Measurements from ENCODE around the gene GABRB2. TPM values are rescaled to one million over a fixed set of nuclear protein-coding genes. Genes with fewer than 3 reads are reported as not detected.
"Not testable (repeated sequence)": the region's sequence is repeated elsewhere in the genome, so short reads cannot be mapped to it uniquely, and the experiment has no call there.

The GABRB2 gene
- total RNA-seq, 4 donors from 2014 or later: 0.61 to 10.1 TPM; not detected in 2

GRCh38 chr5:161305601-161306000, 240.9 kb downstream of the GABRB2 start:
- Histone ChIP-seq H3K27ac (no peak overlapping the region), H3K4me1 (no peaks in the 10 kb centered on the region), H3K9me3 (no peaks in the 10 kb centered on the region), H3K4me3 (no peak overlapping the region), H3K27me3 (no peaks in the 10 kb centered on the region), H3K36me3 (no peaks in the 10 kb centered on the region)
- DNase-seq: no peak
- TF ChIP-seq CTCF (IDR thresholded peaks at IDR 0.05): no peak
- no peak for TF ChIP-seq POLR2A (IDR thresholded peaks at IDR 0.05)
- intact Hi-C loops (cut with DNase I; ENCODE audit: low total_unique reads): no loop called here

- H3K4me3 ChIP-seq: no peak overlapping the region
- no peaks in the 10 kb centered on the region for H3K9me3 ChIP-seq
- intact Hi-C loops (cut with DNase I; ENCODE audit: low total_unique reads): no loop called here
- no peak overlapping the region for H3K27ac ChIP-seq
- H3K27me3 ChIP-seq: no peaks in the 10 kb centered on the region
- TF ChIP-seq CTCF (IDR thresholded peaks at IDR 0.05) (no peak), POLR2A (IDR thresholded peaks at IDR 0.05) (no peak)
- DNase-seq: no peak
- no peaks in the 10 kb centered on the region for H3K36me3 ChIP-seq
- no peaks in the 10 kb centered on the region for H3K4me1 ChIP-seq
Measured at GRCh38 chr5:161302559-161302958, 244.0 kb downstream of the GABRB2 start.

- Histone ChIP-seq H3K27ac (no peak overlapping the region), H3K9me3 (no peaks in the 10 kb centered on the region), H3K36me3 (no peaks in the 10 kb centered on the region), H3K4me3 (no peak overlapping the region), H3K4me1 (no peaks in the 10 kb centered on the region), H3K27me3 (no peaks in the 10 kb centered on the region)
- intact Hi-C loops (cut with DNase I; ENCODE audit: low total_unique reads): no loop called here
- no peak for TF ChIP-seq POLR2A (IDR thresholded peaks at IDR 0.05)
- TF ChIP-seq CTCF (IDR thresholded peaks at IDR 0.05): no peak
- no peak for DNase-seq
Measured at GRCh38 chr5:161301586-161301985, 244.9 kb downstream of the GABRB2 start.

GRCh38 chr5:161299053-161299452, 247.5 kb downstream of the GABRB2 start:
- Histone ChIP-seq H3K4me1 (no peaks in the 10 kb centered on the region), H3K36me3 (no peaks in the 10 kb centered on the region), H3K27me3 (no peaks in the 10 kb centered on the region), H3K4me3 (no peak overlapping the region), H3K9me3 (no peaks in the 10 kb centered on the region), H3K27ac (no peak overlapping the region)
- no peak for DNase-seq
- no peak for TF ChIP-seq CTCF (IDR thresholded peaks at IDR 0.05)
- TF ChIP-seq POLR2A (IDR thresholded peaks at IDR 0.05): no peak
- intact Hi-C loops (cut with DNase I; ENCODE audit: low total_unique reads): no loop called here

GRCh38 chr5:161297388-161297787, 249.1 kb downstream of the GABRB2 start:
- H3K27ac ChIP-seq; H3K9me3 ChIP-seq; H3K36me3 ChIP-seq; H3K27me3 ChIP-seq; DNase-seq; H3K4me3 ChIP-seq; intact Hi-C loops (cut with DNase I; ENCODE audit: low total_unique reads); H3K4me1 ChIP-seq: not testable (repeated sequence)

- no peak for TF ChIP-seq POLR2A (IDR thresholded peaks at IDR 0.05)
- no peak for TF ChIP-seq CTCF (IDR thresholded peaks at IDR 0.05)
- H3K4me1 ChIP-seq: no peaks in the 10 kb centered on the region
- no peaks in the 10 kb centered on the region for H3K36me3 ChIP-seq
- no peaks in the 10 kb centered on the region for H3K9me3 ChIP-seq
- DNase-seq: no peak
- H3K27ac ChIP-seq: no peak overlapping the region
- intact Hi-C loops (cut with DNase I; ENCODE audit: low total_unique reads): no loop called here
- no peaks in the 10 kb centered on the region for H3K27me3 ChIP-seq
- no peak overlapping the region for H3K4me3 ChIP-seq
Measured at GRCh38 chr5:161295721-161296250, 250.7 kb downstream of the GABRB2 start.

Measured in uterus (tissue), 4 donors.